IPS DF 6.9 (cell line): ENCODE results near the gene WAC.

ENCODE experiments used
- DNase-seq: peaks from one replicate; pipeline ENCODE4 v3.0.0-alpha.2; 2013; ENCODE audit warnings: low read depth, low spot score
- H3K27ac ChIP-seq: one replicate; pipeline ENCODE4 v1.5.1; 2013; ENCODE audit warnings: low read length, control low read depth
- H3K27me3 ChIP-seq: 2 replicates; pipeline ENCODE4 v1.6.1; 2013; ENCODE audit warnings: mild to moderate bottlenecking, low read length; ENCODE audit not compliant: control insufficient read depth, insufficient read depth
- H3K36me3 ChIP-seq: 2 replicates; pipeline ENCODE4 v1.6.1; 2013; ENCODE audit warnings: low read length; ENCODE audit not compliant: control insufficient read depth, insufficient read depth
- H3K4me1 ChIP-seq: 2 replicates; pipeline ENCODE4 v1.6.1; 2013; ENCODE audit warnings: low read length; ENCODE audit not compliant: control insufficient read depth, insufficient read depth
- H3K4me3 ChIP-seq: 2 replicates; pipeline ENCODE4 v1.5.1; 2013; ENCODE audit warnings: mild to moderate bottlenecking, low read length
- H3K9me3 ChIP-seq: 2 replicates; pipeline ENCODE4 v1.6.1; 2013; ENCODE audit warnings: low read length, inconsistent platforms; ENCODE audit not compliant: control insufficient read depth, insufficient read depth
- WGBS: extraction: QIAGEN DNeasy Blood & Tissue Kit; methylation state at CpG from one replicate; pipeline ENCODE4 v1.1.7; 2013; ENCODE audit warnings: mixed read lengths, missing lambda C conversion rate; ENCODE audit not compliant: insufficient read length, insufficient coverage; 5-methylcytosine and 5-hydroxymethylcytosine counted together

WAC gene

DNA sequence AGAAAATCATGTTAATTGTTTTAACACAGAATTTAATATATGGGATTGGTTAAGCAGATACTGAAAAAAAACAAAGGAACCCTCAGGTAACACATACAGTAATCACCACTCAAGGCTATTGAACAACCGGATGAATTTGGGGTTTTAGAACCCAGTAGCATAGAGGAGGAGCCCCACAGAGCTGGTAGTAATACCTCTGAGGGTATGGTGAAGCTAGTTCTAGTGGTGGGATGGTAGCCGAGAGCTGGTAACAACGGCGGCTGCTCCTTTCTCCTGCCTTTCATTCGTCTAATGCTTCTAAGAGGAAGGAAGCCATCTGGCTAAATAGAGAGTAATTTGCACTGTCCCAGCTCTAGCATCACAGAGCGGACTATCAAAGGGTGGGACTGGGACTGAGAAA, 52.2 kb downstream of the WAC start:
- Histone ChIP-seq H3K27me3 (no peaks in the 10 kb centered on the region), H3K4me3 (no peak overlapping the region), H3K36me3 (peaks cover 5% of the 10 kb centered on the region; the same call in 1 of the 2 replicates), H3K9me3 (no peaks in the 10 kb centered on the region), H3K27ac (no peak overlapping the region), H3K4me1 (peaks cover 1% of the 10 kb centered on the region; the same call in 1 of the 2 replicates)
- no CpG with 5 or more reads among the region's 6 CpGs for WGBS
- DNase-seq: no peak

DNA sequence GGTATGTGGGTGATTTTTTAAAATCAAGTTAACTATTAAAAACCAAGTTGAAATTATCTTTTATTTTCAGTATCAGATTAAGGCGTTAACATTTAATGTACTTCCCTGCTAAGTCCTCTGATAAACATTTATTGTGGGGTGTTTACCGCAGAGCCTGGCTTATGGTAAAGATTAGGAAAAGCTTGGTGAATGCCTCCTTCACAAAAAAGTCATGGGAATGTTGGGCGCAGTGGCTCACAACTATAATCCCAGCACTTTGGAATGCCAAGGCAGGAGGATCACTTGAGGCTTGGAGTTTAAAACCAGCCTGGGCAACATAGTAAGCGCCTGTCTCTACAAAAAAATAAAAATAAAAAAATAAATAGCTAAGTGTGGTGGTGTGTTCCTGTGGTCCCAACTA, 53.3 kb downstream of the WAC start:
- no CpG with 5 or more reads among the region's 4 CpGs for WGBS
- Histone ChIP-seq H3K36me3 (peaks cover 9% of the 10 kb centered on the region; the same call in 1 of the 2 replicates), H3K4me3 (no peak overlapping the region), H3K4me1 (peaks cover 1% of the 10 kb centered on the region; the same call in 1 of the 2 replicates), H3K9me3 (no peaks in the 10 kb centered on the region), H3K27me3 (no peaks in the 10 kb centered on the region), H3K27ac (no peak overlapping the region)
- DNase-seq: no peak

GRCh38 chr10:28587270-28587969, 54.5 kb downstream of the WAC start:
- DNase-seq: no peak
- H3K27ac ChIP-seq: no peak overlapping the region
- no CpG with 5 or more reads among the region's 5 CpGs for WGBS
- H3K36me3 ChIP-seq: peaks cover 9% of the 10 kb centered on the region; the same call in 1 of the 2 replicates
- H3K4me3 ChIP-seq: no peak overlapping the region
- H3K4me1 ChIP-seq: peaks cover 1% of the 10 kb centered on the region; the same call in 1 of the 2 replicates
- no peaks in the 10 kb centered on the region for H3K27me3 ChIP-seq
- H3K9me3 ChIP-seq: no peaks in the 10 kb centered on the region

DNA sequence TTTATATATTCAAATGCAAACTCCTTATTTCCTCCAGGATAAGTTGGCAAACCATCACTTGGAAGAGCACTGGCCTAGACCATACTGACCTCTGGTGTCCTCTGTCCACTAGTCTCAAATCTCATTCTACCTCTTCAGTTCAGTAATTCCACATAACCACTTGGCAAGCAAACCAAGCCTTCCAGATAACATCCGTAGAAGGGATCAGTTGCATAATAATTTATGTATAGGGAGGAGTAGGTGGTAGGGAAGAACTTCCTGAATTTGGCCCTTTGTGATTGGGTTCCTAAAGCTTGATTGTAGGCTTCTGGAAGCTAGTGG, 55.0 kb downstream of the WAC start:
- Histone ChIP-seq H3K4me3 (no peak overlapping the region), H3K27me3 (no peaks in the 10 kb centered on the region), H3K27ac (no peak overlapping the region), H3K36me3 (peaks cover 9% of the 10 kb centered on the region; the same call in 1 of the 2 replicates), H3K4me1 (peaks cover 1% of the 10 kb centered on the region; the same call in 1 of the 2 replicates), H3K9me3 (no peaks in the 10 kb centered on the region)
- DNase-seq: no peak
- no CpG with 5 or more reads among the region's 1 CpG for WGBS

GRCh38 chr10:28592953-28593352, 60.0 kb downstream of the WAC start:
- Histone ChIP-seq H3K36me3 (peaks cover 6% of the 10 kb centered on the region; the same call in 1 of the 2 replicates), H3K27me3 (no peaks in the 10 kb centered on the region), H3K4me1 (no peaks in the 10 kb centered on the region), H3K4me3 (no peak overlapping the region), H3K27ac (no peak overlapping the region), H3K9me3 (no peaks in the 10 kb centered on the region)
- no peak for DNase-seq
- WGBS: no CpG with 5 or more reads among the region's 1 CpG

GRCh38 chr10:28593811-28594210, 60.9 kb downstream of the WAC start:
- no peak for DNase-seq
- Histone ChIP-seq H3K36me3 (peaks cover 4% of the 10 kb centered on the region; the same call in 1 of the 2 replicates), H3K27ac (no peak overlapping the region), H3K4me1 (no peaks in the 10 kb centered on the region), H3K27me3 (no peaks in the 10 kb centered on the region), H3K4me3 (no peak overlapping the region), H3K9me3 (no peaks in the 10 kb centered on the region)
- no CpG with 5 or more reads among the region's 2 CpGs for whole genome bisulfite sequencing

- Histone ChIP-seq H3K4me3 (no peak overlapping the region), H3K36me3 (peaks cover 4% of the 10 kb centered on the region; the same call in 1 of the 2 replicates), H3K4me1 (no peaks in the 10 kb centered on the region), H3K27ac (no peak overlapping the region), H3K9me3 (no peaks in the 10 kb centered on the region), H3K27me3 (no peaks in the 10 kb centered on the region)
- no CpG with 5 or more reads among the region's 5 CpGs for WGBS
- no peak for DNase-seq
Measured at GRCh38 chr10:28594406-28594805, 61.5 kb downstream of the WAC start.

DNA sequence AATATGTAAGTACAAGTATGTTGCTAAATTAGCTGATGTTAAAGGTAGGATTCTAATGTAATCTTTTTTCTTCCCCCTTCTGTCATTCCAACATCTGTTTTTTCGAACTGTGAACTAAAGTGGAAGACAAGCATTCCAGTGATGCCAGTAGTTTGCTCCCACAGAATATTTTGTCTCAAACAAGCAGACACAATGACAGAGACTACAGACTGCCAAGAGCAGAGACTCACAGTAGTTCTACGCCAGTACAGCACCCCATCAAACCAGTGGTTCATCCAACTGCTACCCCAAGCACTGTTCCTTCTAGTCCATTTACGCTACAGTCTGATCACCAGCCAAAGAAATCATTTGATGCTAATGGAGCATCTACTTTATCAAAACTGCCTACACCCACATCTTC, 62.7 kb downstream of the WAC start:
- peaks cover 4% of the 10 kb centered on the region; the same call in 1 of the 2 replicates for H3K36me3 ChIP-seq
- no CpG with 5 or more reads among the region's 3 CpGs for WGBS
- H3K4me3 ChIP-seq: no peak overlapping the region

GRCh38 chr10:28600056-28600455, 67.1 kb downstream of the WAC start:
- no peaks in the 10 kb centered on the region for H3K9me3 ChIP-seq
- H3K4me3 ChIP-seq: no peak overlapping the region
- H3K4me1 ChIP-seq: no peaks in the 10 kb centered on the region
- H3K27ac ChIP-seq: no peak overlapping the region
- WGBS: no CpG with 5 or more reads among the region's 2 CpGs
- no peaks in the 10 kb centered on the region; the same call in 1 of the 2 replicates for H3K36me3 ChIP-seq
- DNase-seq: no peak
- no peaks in the 10 kb centered on the region for H3K27me3 ChIP-seq

More for the DNA sequence above, 62.7 kb downstream of the WAC start:
- Histone ChIP-seq H3K27me3 (no peaks in the 10 kb centered on the region), H3K27ac (no peak overlapping the region), H3K4me1 (no peaks in the 10 kb centered on the region), H3K9me3 (no peaks in the 10 kb centered on the region)
- no peak for DNase-seq

GRCh38 chr10:28601012-28601411, 68.1 kb downstream of the WAC start:
- H3K36me3 ChIP-seq: no peaks in the 10 kb centered on the region
- 100% methylated on average over 1 of the region's 4 CpGs for WGBS
- no peaks in the 10 kb centered on the region for H3K9me3 ChIP-seq

More at GRCh38 chr10:28601012-28601411, 68.1 kb downstream of the WAC start:
- no peaks in the 10 kb centered on the region for H3K4me1 ChIP-seq
- no peak overlapping the region for H3K27ac ChIP-seq
- no peaks in the 10 kb centered on the region for H3K27me3 ChIP-seq
- no peak overlapping the region for H3K4me3 ChIP-seq
- no peak for DNase-seq
